NCI-H510A (cell line): ENCODE measurements around the gene IGF1.

Source experiments
- DNase-seq: peaks from one replicate; lab custom pipeline; 2025; lab: John Stamatoyannopoulos, UW

IGF1 gene

GRCh38 chr12:102496591-102496990 lies 16.2 kb upstream of the IGF1 start:
- no peak for DNase-seq

GRCh38 chr12:102487226-102487625 lies 6.9 kb upstream of the IGF1 start:
- no peak for DNase-seq

DNA sequence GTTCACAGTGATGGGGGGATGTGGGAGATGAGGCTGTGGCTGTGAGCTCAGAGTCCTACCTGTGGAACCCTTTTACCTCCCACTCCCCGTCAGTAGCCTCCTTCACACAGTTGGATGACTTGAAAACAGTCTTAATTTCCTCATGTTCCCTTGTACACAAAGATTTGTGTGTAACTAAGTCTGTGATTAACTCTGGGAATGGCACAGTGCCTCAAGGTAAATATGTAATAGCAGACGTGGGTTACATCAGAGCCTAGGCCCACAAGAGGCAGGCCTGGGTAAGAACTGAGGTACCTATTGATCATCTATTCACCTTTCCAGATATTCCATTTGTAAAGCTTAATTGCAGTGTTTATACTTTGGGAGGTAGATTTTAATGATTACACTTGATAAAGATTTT lies 5.8 kb upstream of the IGF1 start:
- no peak for DNase-seq

- DNase-seq, result no peak
These were observed 4.1 kb upstream of the IGF1 start for GRCh38 chr12:102484428-102484958.

DNA sequence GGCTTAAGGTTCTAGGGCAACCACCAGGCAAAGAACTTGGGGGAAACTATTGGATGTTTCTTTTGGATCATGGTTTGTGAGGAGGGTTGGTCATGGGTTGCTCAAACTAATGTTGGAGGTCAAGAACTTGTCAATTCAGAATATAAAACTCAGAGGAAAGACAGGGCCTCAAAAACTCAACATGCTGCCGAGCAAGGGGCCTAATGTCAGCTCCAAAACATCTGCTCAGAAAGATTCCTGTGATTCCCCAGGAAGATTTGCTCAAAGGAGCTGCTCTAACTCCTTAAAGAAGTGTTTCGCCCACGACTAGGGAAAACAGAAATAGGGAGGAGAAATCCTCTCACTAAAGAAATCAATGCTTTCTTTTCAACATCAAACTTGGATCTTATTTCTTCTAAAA lies 3.7 kb upstream of the IGF1 start:
- no peak for DNase-seq

DNA sequence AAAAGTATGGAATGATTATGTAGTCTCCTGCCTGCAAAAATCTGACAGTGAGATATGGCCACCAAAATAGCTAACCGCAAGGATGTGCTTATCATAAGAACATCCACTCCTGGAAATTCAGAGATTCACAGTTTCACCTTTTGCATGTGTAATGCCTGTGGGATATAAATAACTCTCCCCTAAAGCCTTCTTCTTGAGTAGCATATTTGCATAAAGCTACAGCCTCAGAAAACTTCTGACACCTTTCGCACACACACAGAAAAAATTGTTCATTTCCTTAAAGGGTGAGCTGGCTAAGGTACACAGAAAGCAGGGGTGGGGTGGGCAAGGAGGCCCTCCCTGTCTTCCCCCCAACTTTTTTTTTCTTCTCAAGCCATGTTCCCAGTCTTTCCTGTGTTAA lies 3.1 kb upstream of the IGF1 start:
- no peak for DNase-seq

GRCh38 chr12:102481705-102482425 lies 1.5 kb upstream of the IGF1 start:
- no peak for DNase-seq

DNA sequence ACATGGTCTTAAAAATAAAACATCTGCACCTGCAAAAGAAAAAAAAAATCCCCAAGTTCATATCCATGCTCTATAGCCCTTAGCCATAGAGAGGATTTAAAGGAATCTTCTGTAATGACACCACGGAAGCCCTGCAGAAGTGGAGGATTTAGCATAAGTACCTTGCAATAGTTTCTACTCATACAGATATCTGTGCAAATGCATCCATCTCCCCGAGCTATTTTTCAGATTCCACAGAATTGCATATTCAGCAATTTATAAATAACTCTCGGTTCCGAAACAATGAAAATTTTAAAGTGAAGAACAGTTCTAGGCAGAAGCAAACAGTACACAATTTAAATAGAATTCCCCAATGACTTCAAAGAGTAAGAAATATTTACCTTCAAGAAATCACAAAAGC lies 424 bp downstream of the IGF1 start:
- DNase-seq, result no peak

GRCh38 chr12:102479099-102479885 lies 1.1 kb downstream of the IGF1 start:
- no peak for DNase-seq

DNA sequence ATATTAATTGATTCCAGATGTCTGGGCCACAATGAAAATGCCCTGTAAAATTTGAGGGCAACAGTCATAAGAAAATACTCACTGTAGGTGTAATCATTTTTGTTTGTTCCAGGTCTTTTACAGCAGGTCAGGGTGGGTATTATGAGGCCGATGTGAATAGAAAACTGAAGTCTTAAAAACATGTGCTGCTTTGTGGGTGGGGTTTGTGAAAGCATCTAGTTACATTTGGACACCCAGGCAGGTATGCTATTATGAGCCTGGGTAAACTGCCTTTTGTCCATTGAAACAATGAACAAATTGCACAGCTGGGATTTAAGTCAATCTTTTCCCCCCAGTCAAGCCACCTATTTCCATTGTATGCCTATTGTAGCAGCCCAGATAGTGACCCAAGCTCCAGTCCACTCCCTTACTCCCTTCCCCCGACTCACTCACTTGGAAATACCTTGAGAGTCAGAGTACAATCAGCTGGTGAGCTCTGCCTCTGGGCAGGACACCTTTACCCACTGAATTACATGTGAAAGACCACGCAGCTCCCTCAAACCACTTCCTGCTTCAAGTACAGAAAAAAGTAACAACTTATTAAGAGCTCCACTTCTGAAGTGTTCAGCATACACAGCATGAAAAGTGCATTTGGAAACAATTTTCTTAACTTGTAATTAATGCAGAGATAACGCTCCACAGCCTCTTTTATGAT lies 1.8 kb downstream of the IGF1 start:
- no peak for DNase-seq

DNA sequence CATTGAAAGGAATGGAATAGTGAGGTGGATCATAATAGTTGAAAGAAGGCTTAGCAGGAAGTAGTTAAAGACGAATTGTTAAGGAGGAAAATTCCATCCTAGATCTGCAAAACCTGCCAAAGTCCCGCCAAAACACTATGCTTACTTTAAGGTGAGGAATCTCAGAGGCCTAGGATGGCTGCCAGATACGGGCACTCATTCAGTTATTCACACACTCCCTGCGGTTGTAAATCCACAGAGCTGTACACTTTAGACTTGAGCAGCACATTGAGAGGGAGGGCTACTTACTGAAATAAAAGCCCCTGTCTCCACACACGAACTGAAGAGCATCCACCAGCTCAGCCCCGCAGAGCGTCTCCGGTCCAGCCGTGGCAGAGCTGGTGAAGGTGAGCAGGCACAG lies 5.0 kb downstream of the IGF1 start:
- DNase-seq, result no peak

- DNase-seq, result peak; percentile 16
These were observed 5.8 kb downstream of the IGF1 start for GRCh38 chr12:102474438-102475064.

- no peak for DNase-seq
These were observed 7.9 kb downstream of the IGF1 start for GRCh38 chr12:102472496-102472895.

- no peak for DNase-seq
These were observed 8.8 kb downstream of the IGF1 start for GRCh38 chr12:102471556-102471955.

DNA sequence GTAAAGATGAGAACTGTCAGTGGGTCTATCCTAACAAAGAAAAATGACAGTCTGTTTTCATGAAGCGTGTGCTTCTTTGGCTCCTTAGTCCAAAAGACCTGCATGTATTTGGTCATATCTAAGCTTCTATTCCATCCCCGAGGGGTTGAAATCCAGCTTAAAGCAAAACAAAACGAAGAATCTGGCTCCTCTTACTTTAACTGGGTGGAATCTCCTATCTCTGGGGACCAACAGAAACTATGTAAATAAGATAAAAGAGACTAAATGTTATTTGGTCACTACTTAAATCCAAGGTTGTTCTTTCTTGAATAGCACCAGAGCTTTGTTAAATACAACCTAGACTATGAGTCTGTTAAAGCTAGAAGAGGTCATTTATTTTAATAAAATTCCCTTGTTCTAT lies 9.4 kb downstream of the IGF1 start:
- DNase-seq, result no peak

DNA sequence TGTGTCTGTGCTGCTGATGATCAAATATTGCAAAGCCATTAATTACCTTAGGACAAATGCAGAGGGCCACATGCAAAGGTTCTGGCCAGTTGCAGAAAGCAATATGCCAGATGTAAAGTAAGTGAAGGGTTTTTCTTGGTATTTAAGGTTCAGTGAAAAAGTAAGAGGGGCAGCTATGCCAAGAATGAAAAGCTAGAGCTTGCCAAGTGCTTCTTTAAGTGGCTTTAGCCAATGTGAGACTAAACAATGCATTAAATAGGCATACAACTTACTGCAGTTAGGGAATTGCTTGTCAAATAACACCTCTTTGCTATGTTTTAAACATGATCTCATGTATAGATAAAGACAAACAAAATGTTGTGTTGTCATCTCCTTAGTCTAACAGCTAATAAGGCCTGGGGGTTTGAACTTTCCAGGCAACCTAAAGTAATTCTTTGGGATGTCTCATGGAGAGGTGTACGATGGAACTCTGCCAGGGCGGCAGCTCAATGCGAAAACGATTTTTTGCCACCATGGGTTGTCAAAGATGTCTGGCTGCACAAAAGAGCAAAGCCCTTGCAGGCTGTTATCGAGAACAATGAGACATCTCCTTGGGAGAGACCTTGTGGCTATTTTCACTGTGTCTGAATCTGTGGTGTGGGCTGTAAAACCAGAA lies 12.0 kb downstream of the IGF1 start:
- DNase-seq, result peak; percentile 14

DNA sequence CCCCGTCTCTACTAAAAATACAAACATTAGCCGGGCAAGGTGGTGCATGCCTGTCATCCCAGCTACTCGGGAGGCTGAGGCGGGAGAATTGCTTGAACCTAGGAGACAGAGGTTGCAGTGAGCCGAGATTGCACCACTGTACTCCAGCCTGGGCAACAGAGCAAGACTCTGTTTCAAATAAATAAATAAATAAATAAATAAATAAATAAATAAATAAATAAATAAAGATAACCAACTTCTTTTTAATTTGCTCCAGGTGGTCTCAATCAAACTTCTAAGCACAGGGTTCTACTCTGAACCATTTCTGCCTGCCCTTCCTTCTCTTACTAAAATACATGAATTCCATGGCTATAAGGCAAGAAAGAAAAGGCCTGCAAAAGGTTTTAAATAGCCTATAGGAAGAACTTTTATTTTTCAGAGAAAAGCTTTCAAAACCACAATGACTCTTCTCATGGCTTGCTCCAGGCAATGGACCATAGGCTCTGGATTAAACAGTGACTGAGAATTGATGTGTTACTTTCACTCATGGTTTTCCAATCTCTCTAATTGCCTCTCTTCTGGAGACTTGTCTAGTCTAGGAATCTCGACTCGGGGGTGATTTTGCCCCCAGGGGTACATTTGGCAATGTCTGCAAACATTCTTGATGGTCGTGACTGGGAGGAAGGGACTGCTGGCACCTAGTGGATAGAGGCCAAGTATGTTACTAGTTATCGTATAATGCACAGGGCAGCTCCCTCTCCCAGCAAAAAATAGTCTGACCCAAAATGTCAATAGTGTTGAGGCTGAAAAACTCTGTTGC lies 14.4 kb downstream of the IGF1 start:
- DNase-seq, result no peak

DNA sequence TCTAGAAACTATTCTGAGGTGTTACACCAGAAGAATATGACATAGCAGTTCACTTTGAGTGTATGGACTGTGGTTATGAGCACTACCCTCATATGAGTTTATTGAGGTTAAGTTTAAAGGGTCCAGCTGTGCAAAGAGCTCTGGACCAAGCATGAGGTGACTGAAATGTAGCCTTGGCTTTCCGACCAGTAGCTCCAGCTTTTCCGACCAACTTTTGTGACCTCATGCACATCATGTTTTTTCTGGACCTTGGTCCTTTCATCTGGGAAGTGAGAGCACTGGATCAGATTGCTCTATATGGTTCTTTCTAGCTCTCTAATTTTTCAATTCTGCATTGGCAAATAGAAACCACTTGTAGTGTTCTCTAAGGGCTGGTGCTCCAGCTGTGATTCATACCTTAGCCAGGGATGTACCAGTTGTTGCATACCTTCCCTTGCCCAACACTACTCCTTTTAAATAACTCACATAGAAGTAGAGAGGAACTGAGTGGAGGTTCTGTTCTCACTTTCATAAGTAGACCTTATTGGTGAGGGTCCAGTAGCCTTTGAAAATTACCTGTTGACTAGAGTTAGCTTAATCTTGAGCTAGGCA lies 16.6 kb downstream of the IGF1 start:
- no peak for DNase-seq

GRCh38 chr12:102462795-102463465 lies 17.4 kb downstream of the IGF1 start:
- no peak for DNase-seq

GRCh38 chr12:102462386-102462785 lies 18.0 kb downstream of the IGF1 start:
- no peak for DNase-seq
